Ascending aorta (tissue), 2 donors: ENCODE measurements around the gene PARP8. TPM values are rescaled to one million over a fixed set of nuclear protein-coding genes. Genes with fewer than 3 reads are reported as not detected.
"Not testable (repeated sequence)": the region's sequence is repeated elsewhere in the genome, so short reads cannot be mapped to it uniquely, and the experiment has no call there.

Source experiments
- DNase-seq, 2 donors: peaks; one replicate each; pipeline ENCODE4 v3.0.0-alpha.2; 2019; ENCODE audit warnings: low spot score in 2 of 2
- H3K27ac ChIP-seq, 2 donors: fragments of 200-600 bp; sonication (generic); one replicate each; pipeline ENCODE4 v1.5.1; 2016 to 2017; ENCODE audit warnings: mild to moderate bottlenecking in 1 of 2
- H3K27me3 ChIP-seq: fragments of 200-600 bp; sonication (generic); one replicate; pipeline ENCODE4 v1.5.1; 2017
- H3K36me3 ChIP-seq, 2 donors: fragments of 200-600 bp; sonication (generic); one replicate each; pipeline ENCODE4 v1.5.1; 2016
- H3K4me1 ChIP-seq, 2 donors: fragments of 200-600 bp; sonication (generic); one replicate each; pipeline ENCODE4 v1.5.1; 2016 to 2017; ENCODE audit warnings: mild to moderate bottlenecking in 1 of 2
- H3K4me3 ChIP-seq, 2 donors: fragments of 200-600 bp; sonication (generic); one replicate each; pipeline ENCODE4 v1.5.1; 2016 to 2017; ENCODE audit warnings: mild to moderate bottlenecking in 1 of 2
- H3K9me3 ChIP-seq, 2 donors: fragments of 200-600 bp; sonication (generic); one replicate each; pipeline ENCODE4 v1.5.1; 2016
- intact Hi-C: fragments of 100-400 bp; cut with DNase I; formaldehyde crosslinking; loops from one replicate; pipeline ENCODE4 v1.15.1; 2023
- total RNA-seq: library from RNA; depleted of rRNA; stranded (reverse); fragments of >200 nt; gene quantifications from one replicate; pipeline ENCODE4 v1.1.0, GENCODE V29; 2016
- TF ChIP-seq, protein P1 (sequence below), 3 experiments: fragments of 200-600 bp in 2 of 3; fragments of 450-650 bp in 1 of 3; sonication (generic) in 2 of 3; IDR thresholded peaks; one replicate each; pipeline ENCODE4 v1.5.1; 2016 to 2019; ENCODE audit warnings: antibody characterized with exemption in 3 of 3, mild to moderate bottlenecking in 1 of 3, moderate library complexity in 1 of 3

PARP8 gene
- total RNA-seq, 1 donor from 2014 or later = 5.6 TPM

DNA sequence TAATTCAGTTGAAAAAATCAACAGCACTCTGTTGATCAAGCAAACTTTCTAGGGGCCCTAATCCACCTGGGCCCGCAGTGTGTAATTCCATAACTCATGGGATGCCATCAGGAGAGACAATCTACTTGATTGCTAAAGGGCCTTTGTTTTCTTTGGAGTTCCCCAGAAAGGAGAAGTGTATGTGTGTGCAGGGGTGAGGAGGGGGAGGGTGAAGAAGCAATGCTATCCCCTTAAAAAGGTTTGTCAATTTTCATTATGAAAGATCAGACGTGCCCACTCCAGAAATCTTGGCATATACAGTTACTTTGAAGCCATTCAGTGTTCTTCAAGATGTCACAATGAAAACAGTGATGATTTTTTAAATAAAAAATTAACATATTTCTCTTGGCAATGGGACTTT, 6.2 kb downstream of the PARP8 start:
- H3K4me1 ChIP-seq = peaks cover 0 to 26% of the 10 kb centered on the region in 2 donors
- H3K4me3 ChIP-seq = no peak overlapping the region
- intact Hi-C loops = no loop called here
- H3K36me3 ChIP-seq = no peaks in the 10 kb centered on the region
- no peaks in the 10 kb centered on the region for H3K27me3 ChIP-seq
- no peak overlapping the region for H3K27ac ChIP-seq
- TF ChIP-seq, protein P1, sequence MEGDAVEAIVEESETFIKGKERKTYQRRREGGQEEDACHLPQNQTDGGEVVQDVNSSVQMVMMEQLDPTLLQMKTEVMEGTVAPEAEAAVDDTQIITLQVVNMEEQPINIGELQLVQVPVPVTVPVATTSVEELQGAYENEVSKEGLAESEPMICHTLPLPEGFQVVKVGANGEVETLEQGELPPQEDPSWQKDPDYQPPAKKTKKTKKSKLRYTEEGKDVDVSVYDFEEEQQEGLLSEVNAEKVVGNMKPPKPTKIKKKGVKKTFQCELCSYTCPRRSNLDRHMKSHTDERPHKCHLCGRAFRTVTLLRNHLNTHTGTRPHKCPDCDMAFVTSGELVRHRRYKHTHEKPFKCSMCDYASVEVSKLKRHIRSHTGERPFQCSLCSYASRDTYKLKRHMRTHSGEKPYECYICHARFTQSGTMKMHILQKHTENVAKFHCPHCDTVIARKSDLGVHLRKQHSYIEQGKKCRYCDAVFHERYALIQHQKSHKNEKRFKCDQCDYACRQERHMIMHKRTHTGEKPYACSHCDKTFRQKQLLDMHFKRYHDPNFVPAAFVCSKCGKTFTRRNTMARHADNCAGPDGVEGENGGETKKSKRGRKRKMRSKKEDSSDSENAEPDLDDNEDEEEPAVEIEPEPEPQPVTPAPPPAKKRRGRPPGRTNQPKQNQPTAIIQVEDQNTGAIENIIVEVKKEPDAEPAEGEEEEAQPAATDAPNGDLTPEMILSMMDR (IDR thresholded peaks at IDR 0.05) = no peak
- DNase-seq = no peak
- no peaks in the 10 kb centered on the region for H3K9me3 ChIP-seq

DNA sequence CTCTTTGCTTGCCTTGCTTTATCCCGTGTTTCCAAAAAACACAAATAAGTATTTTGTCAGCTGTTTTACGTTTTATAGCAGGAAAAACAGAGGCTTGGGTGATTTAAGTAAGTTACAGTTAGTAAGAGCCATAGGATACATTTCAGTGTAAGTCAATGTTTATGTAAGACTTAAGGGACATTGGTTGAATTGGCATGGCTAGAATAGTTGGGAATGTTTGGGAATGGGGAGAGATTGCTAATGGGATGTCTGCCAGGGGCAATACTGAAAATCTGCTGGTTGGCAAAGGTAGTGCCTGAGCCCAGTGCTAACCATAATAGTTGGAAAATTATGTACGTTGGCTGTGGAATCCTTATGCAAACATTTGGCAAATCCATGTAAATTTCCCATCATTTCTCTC, 7.0 kb downstream of the PARP8 start:
- H3K27me3 ChIP-seq, H3K27ac ChIP-seq, H3K36me3 ChIP-seq, intact Hi-C loops, H3K4me3 ChIP-seq, H3K9me3 ChIP-seq, DNase-seq: not testable (repeated sequence)
- peaks cover 0 to 27% of the 10 kb centered on the region in 2 donors for H3K4me1 ChIP-seq

DNA sequence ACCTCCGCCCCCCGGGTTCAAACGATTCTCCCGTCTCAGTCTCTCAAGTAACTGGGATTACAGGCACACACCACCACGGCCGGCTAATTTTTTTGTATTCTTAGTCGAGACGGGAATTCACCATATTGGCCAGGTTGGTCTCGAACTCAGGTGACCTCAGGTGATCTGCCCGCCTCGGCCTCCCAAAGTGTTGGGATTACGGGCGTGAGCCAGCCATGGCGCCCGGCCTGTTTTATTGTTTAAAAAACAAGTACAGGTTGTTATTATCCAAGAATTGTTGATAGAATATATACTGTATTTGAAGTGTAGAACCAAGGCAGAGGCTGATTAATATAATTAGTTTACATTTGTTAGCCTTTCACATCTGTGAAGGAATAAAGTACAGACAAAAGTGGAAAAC, 8.9 kb downstream of the PARP8 start:
- DNase-seq = no peak
- Histone ChIP-seq H3K4me3 (no peak overlapping the region), H3K27ac (no peak overlapping the region), H3K36me3 (no peaks in the 10 kb centered on the region), H3K9me3 (no peaks in the 10 kb centered on the region), H3K27me3 (no peaks in the 10 kb centered on the region), H3K4me1 (peaks cover 0 to 26% of the 10 kb centered on the region in 2 donors)
- intact Hi-C loops = no loop called here
- TF ChIP-seq, protein P1 (IDR thresholded peaks at IDR 0.05) = no peak

DNA sequence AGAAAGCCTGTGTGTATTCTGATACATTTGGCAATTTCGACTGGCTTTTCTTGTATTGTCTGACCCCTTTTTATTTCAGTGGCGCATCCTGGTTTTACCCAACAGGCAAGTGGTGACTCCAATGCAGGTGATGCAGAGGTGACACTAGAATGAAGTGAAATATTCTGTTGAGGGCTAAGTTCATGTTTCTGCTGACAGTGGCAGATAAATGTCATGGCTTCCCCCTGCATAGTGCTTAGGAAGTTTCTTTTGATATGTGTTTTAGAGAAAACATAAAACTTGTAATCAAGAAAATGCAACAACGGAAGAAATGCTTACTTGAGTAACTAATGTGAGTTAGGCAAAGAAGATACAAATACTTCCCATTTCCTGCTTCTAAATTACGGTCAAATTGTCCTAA, 13.1 kb downstream of the PARP8 start:
- intact Hi-C loops, H3K27me3 ChIP-seq, H3K36me3 ChIP-seq, H3K9me3 ChIP-seq, DNase-seq, H3K4me3 ChIP-seq, H3K27ac ChIP-seq: not testable (repeated sequence)
- peaks cover 0 to 25% of the 10 kb centered on the region in 2 donors for H3K4me1 ChIP-seq

DNA sequence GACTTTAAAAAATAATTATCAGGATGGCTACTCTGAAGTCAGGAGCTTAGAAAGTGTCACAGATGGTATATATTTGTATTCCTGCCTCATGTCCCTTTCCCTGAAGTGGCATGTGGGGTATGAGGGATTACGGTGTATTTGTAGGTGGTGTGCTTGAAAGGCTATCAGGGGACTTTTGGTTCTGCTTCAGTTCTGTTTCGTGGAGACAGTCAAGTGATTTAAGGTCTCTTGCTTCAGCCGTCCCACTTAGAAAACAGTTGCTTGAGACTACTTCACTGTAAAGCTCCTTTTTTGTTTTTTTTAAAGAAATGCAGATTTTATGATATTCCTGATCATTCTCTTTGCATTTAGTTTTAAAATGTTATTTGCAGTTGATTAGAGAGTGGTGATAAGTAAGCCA, 18.3 kb downstream of the PARP8 start:
- no peak overlapping the region for H3K27ac ChIP-seq
- intact Hi-C loops = no loop called here
- TF ChIP-seq, protein P1 (IDR thresholded peaks at IDR 0.05) = no peak
- H3K27me3 ChIP-seq = no peaks in the 10 kb centered on the region
- peaks cover 0 to 18% of the 10 kb centered on the region in 2 donors for H3K4me1 ChIP-seq
- no peaks in the 10 kb centered on the region for H3K9me3 ChIP-seq
- no peak overlapping the region for H3K4me3 ChIP-seq
- no peak for DNase-seq
- H3K36me3 ChIP-seq = no peaks in the 10 kb centered on the region

DNA sequence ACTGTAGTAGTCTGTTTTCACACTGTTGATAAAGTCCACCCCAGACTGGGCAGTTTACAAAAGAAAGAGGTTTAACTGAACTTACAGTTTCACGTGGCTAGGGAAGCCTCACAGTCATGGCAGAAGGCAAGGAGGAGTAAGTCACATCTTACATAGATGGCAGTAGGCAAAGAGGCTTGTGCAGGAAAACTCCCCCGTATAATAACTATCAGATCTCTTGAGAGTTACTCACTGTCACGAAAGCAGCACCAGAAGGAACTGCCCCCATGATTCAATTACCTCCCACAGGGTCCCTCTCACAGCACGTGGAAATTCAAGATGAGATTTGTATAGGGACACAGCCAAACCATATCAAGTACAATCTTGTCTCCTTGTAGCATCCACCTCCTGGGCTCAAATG, 21.1 kb downstream of the PARP8 start:
- no peak overlapping the region for H3K27ac ChIP-seq
- intact Hi-C loops = no loop called here
- no peak overlapping the region for H3K4me3 ChIP-seq
- TF ChIP-seq, protein P1 (IDR thresholded peaks at IDR 0.05) = no peak
- peaks cover 0 to 3% of the 10 kb centered on the region in 2 donors for H3K4me1 ChIP-seq
- H3K9me3 ChIP-seq = no peaks in the 10 kb centered on the region
- no peaks in the 10 kb centered on the region for H3K36me3 ChIP-seq
- DNase-seq = no peak
- H3K27me3 ChIP-seq = no peaks in the 10 kb centered on the region

DNA sequence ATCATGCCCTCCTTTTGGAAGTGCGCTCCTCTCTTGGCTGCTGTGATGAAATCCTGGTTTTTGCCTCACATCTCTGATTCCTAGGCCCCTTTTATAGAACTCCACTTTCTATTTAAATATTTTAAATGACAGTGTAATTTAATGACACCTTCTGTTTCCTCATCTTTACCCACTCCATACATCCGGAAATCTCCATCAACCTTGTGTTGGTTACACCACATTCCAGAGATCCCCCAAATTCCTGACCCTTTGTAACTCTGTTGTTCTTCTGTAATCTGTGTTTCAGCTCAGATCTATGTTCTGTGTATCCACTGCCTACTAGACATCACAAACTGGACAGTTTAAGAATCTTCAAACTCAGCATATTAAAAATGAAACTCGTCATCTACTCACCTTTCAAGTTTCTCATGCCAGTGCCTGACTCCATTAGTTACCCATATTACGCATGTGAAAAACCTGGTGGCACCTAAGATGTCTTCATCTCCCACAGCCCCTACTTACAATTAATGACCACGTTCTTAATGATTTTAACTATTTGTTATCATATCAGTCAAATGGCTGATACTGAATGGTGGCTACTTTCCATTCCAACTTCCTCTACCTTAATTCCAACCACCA, 25.1 kb downstream of the PARP8 start:
- intact Hi-C loops = no loop called here
- Histone ChIP-seq H3K4me3 (no peak overlapping the region), H3K36me3 (no peaks in the 10 kb centered on the region), H3K27ac (no peak overlapping the region), H3K9me3 (no peaks in the 10 kb centered on the region), H3K4me1 (peaks cover 0 to 7% of the 10 kb centered on the region in 2 donors), H3K27me3 (no peaks in the 10 kb centered on the region)
- no peak for DNase-seq
- TF ChIP-seq, protein P1 (IDR thresholded peaks at IDR 0.05) = no peak
